ENCODE results near the gene MVK.

Gene MVK

GRCh38 chr12:109532721-109533486 lies 40.7 kb upstream of the MVK start:
- no peak overlapping the region for H3K4me3 ChIP-seq (ENCODE audit: low read depth, low read length)
- no peak for DNase-seq (ENCODE audit: low read depth)
- TF ChIP-seq CTCF (IDR thresholded peaks at IDR 0.05; ENCODE audit: control insufficient read depth, extremely low read depth, insufficient read depth) = no peak

- no peak for TF ChIP-seq CTCF (IDR thresholded peaks at IDR 0.05; ENCODE audit: control insufficient read depth, extremely low read depth, insufficient read depth)
- H3K4me3 ChIP-seq (ENCODE audit: low read depth, low read length) = no peak overlapping the region
- no peak for DNase-seq (ENCODE audit: low read depth)
Measured at GRCh38 chr12:109533487-109533740, 40.2 kb upstream of the MVK start.

GRCh38 chr12:109534456-109534855 lies 39.1 kb upstream of the MVK start:
- no peak for TF ChIP-seq CTCF (IDR thresholded peaks at IDR 0.05; ENCODE audit: control insufficient read depth, extremely low read depth, insufficient read depth)
- no peak for DNase-seq (ENCODE audit: low read depth)
- H3K4me3 ChIP-seq (ENCODE audit: low read depth, low read length) = no peak overlapping the region

GRCh38 chr12:109535231-109535862 lies 38.2 kb upstream of the MVK start:
- no peak overlapping the region for H3K4me3 ChIP-seq (ENCODE audit: low read depth, low read length)
- DNase-seq (ENCODE audit: low read depth) = no peak
- TF ChIP-seq CTCF (IDR thresholded peaks at IDR 0.05; ENCODE audit: control insufficient read depth, extremely low read depth, insufficient read depth) = no peak

- no peak for DNase-seq (ENCODE audit: low read depth)
- H3K4me3 ChIP-seq (ENCODE audit: low read depth, low read length) = no peak overlapping the region
- no peak for TF ChIP-seq CTCF (IDR thresholded peaks at IDR 0.05; ENCODE audit: control insufficient read depth, extremely low read depth, insufficient read depth)
Measured at GRCh38 chr12:109535863-109536250, 37.7 kb upstream of the MVK start.

GRCh38 chr12:109537136-109537535 lies 36.5 kb upstream of the MVK start:
- no peak for DNase-seq (ENCODE audit: low read depth)
- no peak for TF ChIP-seq CTCF (IDR thresholded peaks at IDR 0.05; ENCODE audit: control insufficient read depth, extremely low read depth, insufficient read depth)

More at GRCh38 chr12:109537136-109537535, 36.5 kb upstream of the MVK start:
- H3K4me3 ChIP-seq (ENCODE audit: low read depth, low read length) = no peak overlapping the region
